ENCODE data around the gene YPEL1. TPM values are rescaled to one million over a fixed set of nuclear protein-coding genes. Genes with fewer than 3 reads are reported as not detected.

The YPEL1 gene
- total RNA-seq, 5 donors from 2014 or later (not counting 1 experiment from before 2014, with no cell fraction given) = 8.2 to 12.6 (median 9.9) TPM

DNA sequence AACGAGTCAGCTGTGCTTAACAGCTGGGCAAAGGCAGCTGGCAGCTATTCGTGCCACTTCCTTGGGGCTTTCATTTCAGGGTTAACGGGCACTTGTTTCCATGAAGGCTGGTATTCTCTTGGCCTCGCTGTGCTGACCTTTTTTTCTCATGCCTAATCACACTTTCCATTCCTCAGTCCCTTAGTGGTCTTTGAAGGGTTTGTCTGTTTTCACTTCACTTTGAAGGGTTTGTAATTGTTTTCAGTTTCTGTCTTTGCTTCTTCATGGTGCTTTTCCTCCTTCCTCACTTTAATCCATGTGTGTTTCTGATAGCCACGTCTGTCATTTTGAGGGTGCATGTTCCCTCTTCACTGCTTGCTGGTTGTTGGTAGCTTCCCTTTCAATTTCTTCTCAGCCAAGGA, 45.2 kb downstream of the YPEL1 start:
- no peaks in the 10 kb centered on the region for H3K9me3 ChIP-seq
- Mint-ChIP-seq H3K4me3 (no peak overlapping the region), H3K9me3 (no peaks in the 10 kb centered on the region), H3K4me1 (peaks cover 0 to 9% (median 8%) of the 10 kb centered on the region in 3 donors), H3K27me3 (no peaks in the 10 kb centered on the region), H3K27ac (peak overlapping the region; percentile 29 to 74), H3K36me3 (peaks cover 17% of the 10 kb centered on the region)
- ChIA-PET POLR2A (no interaction called here), CTCF (interaction anchor here in 1 of 2 donors (0.6 kb wide), 1 partner anchor 600 kb away, joined by 3 read pairs; no protein-coding TSS in a partner anchor)
- H3K27ac ChIP-seq (ENCODE audit: low read length) = no peak overlapping the region
- H3K4me3 ChIP-seq (ENCODE audit: control insufficient read depth in 1 of 2, extremely low read depth in 1 of 2, low read length in 1 of 2) = no peak overlapping the region
- WGBS (ENCODE audit: insufficient coverage) = 31% methylated on average over 3 of the region's 5 CpGs
- ATAC-seq (replicated peaks in 1 of 4) = no peak
- DNase-seq = no peak
- no peaks in the 10 kb centered on the region for H3K27me3 ChIP-seq (replicated peaks in 1 of 2; ENCODE audit: control insufficient read depth in 2 of 2, extremely low read depth in 1 of 2, insufficient read depth in 2 of 2, low read length in 1 of 2)
- peaks cover 16 to 56% of the 10 kb centered on the region in 2 donors for H3K36me3 ChIP-seq (ENCODE audit: control insufficient read depth in 2 of 2, extremely low read depth in 1 of 2, insufficient read depth in 1 of 2, low read length in 1 of 2)
- peaks cover 0 to 3% of the 10 kb centered on the region in 2 experiments for H3K4me1 ChIP-seq (ENCODE audit: control insufficient read depth in 1 of 2, extremely low read depth in 1 of 2, insufficient read depth in 2 of 2, low read length in 2 of 2)

DNA sequence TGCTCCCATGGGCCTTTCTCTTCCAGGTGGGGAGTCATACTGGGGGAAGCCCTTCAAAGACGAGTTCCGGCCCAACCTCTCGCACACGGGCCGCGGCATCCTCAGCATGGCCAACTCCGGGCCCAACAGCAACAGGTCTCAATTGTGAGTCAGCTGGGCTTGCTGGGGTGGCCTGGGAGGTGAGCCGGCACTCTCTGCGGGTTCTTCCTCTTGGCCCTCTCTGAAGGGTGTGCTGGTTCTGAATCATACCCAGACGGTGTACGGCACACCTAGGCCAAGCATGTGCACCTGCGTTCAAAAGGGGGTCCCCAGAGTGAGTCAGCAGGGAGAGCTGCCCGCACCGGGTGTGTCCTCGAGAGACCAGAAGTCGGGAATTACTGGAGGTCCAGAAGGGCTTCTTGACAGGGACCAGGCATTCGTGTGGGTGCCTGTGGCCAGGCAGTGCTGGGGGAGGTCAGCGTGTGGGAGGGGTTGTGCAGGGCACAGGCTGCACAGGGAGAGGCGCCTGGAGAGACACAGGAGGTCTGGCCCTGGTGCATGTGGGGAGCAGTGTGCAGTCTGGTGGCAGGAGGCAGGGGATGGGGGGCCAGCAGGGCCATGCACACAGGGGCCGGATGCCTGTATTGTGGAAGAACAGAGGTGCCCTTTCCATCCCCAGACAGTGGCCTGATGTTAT, 46.8 kb downstream of the YPEL1 start:
- H3K27ac Mint-ChIP-seq = peak overlapping the region in 1 of 2 donors; percentile 16
- ATAC-seq (replicated peaks in 1 of 4) = no peak
- no peak overlapping the region for H3K4me3 Mint-ChIP-seq
- ChIA-PET POLR2A (interaction anchor here in 1 of 2 donors (0.6 kb wide), 1 partner anchor 762 kb away, joined by 5 read pairs; no protein-coding TSS in a partner anchor), CTCF (no interaction called here)
- H3K4me1 Mint-ChIP-seq = peaks cover 0 to 9% (median 8%) of the 10 kb centered on the region in 3 donors
- Histone ChIP-seq H3K36me3 (ENCODE audit: control insufficient read depth in 2 of 2, extremely low read depth in 1 of 2, insufficient read depth in 1 of 2, low read length in 1 of 2) (peaks cover 6 to 57% of the 10 kb centered on the region in 2 donors), H3K4me1 (ENCODE audit: control insufficient read depth in 1 of 2, extremely low read depth in 1 of 2, insufficient read depth in 2 of 2, low read length in 2 of 2) (peaks cover 0 to 3% of the 10 kb centered on the region in 2 experiments), H3K27ac (ENCODE audit: low read length) (no peak overlapping the region), H3K27me3 (replicated peaks in 1 of 2; ENCODE audit: control insufficient read depth in 2 of 2, extremely low read depth in 1 of 2, insufficient read depth in 2 of 2, low read length in 1 of 2) (no peaks in the 10 kb centered on the region), H3K4me3 (ENCODE audit: control insufficient read depth in 1 of 2, extremely low read depth in 1 of 2, low read length in 1 of 2) (no peak overlapping the region), H3K9me3 (no peaks in the 10 kb centered on the region)
- DNase-seq = no peak
- H3K27me3 Mint-ChIP-seq = no peaks in the 10 kb centered on the region
- peaks cover 17% of the 10 kb centered on the region for H3K36me3 Mint-ChIP-seq
- WGBS (ENCODE audit: insufficient coverage) = 95% methylated on average over 16 of the region's 20 CpGs
- no peaks in the 10 kb centered on the region for H3K9me3 Mint-ChIP-seq

DNA sequence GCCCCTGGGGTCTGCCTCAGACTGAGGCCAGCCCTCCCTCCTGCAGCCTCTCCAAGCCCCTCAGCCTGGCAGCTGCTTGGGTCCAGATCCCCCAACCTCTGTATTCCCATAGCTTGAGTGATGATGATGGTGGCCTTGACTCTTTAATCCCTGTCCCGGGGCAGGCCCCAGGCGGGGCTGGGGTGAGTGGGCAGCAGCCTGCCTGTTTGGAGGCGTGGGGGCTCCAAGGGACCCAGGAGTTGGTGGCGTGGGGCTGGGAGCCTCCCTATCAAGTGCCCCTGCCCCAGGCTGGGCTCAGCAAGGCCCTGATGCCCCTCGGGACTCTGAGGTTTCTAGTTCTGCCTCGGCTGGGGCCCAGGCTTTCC, 47.3 kb downstream of the YPEL1 start:
- Histone ChIP-seq H3K9me3 (no peaks in the 10 kb centered on the region), H3K27ac (ENCODE audit: low read length) (no peak overlapping the region), H3K36me3 (ENCODE audit: control insufficient read depth in 2 of 2, extremely low read depth in 1 of 2, insufficient read depth in 1 of 2, low read length in 1 of 2) (peaks cover 9 to 55% of the 10 kb centered on the region in 2 donors), H3K4me3 (ENCODE audit: control insufficient read depth in 1 of 2, extremely low read depth in 1 of 2, low read length in 1 of 2) (no peak overlapping the region), H3K4me1 (ENCODE audit: control insufficient read depth in 1 of 2, extremely low read depth in 1 of 2, insufficient read depth in 2 of 2, low read length in 2 of 2) (peaks cover 0 to 3% of the 10 kb centered on the region in 2 experiments), H3K27me3 (replicated peaks in 1 of 2; ENCODE audit: control insufficient read depth in 2 of 2, extremely low read depth in 1 of 2, insufficient read depth in 2 of 2, low read length in 1 of 2) (no peaks in the 10 kb centered on the region)
- Mint-ChIP-seq H3K27me3 (no peaks in the 10 kb centered on the region), H3K36me3 (peaks cover 19% of the 10 kb centered on the region), H3K9me3 (no peaks in the 10 kb centered on the region), H3K27ac (no peak overlapping the region), H3K4me1 (peaks cover 0 to 9% (median 8%) of the 10 kb centered on the region in 3 donors), H3K4me3 (no peak overlapping the region)
- POLR2A ChIA-PET = interaction anchor here in 1 of 2 donors (0.6 kb wide), 1 partner anchor 761 kb away, joined by 5 read pairs; no protein-coding TSS in a partner anchor
- WGBS (ENCODE audit: insufficient coverage) = 100% methylated on average over 4 of the region's 6 CpGs
- CTCF ChIA-PET = no interaction called here
- no peak for ATAC-seq (replicated peaks in 1 of 4)
- no peak for DNase-seq

DNA sequence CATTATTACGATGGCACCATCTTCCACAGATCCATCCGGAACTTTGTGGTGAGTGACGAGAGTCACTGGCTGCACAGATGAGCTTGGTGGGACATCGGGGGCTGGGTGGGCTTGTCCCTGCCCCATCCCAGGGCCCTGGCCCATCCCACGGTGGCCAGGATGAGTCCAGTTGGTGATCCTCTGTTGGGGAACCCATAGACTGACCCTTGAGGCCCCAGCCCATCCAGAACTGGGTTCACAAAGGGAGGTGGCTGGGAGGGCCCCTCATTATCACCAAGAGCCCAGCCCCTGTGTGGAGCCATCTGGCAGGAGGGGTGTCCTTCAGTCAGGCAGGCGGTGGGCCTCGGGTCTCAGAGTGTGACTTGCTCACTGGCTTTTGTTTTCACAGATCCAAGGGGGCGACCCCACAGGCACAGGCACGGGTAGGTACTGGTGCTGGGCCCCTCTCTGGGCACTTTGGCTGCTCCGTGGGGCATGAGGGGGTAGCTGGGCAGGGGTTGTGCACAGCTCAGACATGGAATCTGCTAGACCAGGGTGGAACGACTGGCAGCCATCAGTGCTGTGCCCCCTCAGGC, 47.8 kb downstream of the YPEL1 start:
- H3K36me3 Mint-ChIP-seq = peaks cover 22% of the 10 kb centered on the region
- ChIA-PET POLR2A (no interaction called here), CTCF (no interaction called here)
- H3K36me3 ChIP-seq (ENCODE audit: control insufficient read depth in 2 of 2, extremely low read depth in 1 of 2, insufficient read depth in 1 of 2, low read length in 1 of 2) = peaks cover 12 to 59% of the 10 kb centered on the region in 2 donors
- ATAC-seq (replicated peaks in 1 of 4) = no peak
- H3K27me3 ChIP-seq (replicated peaks in 1 of 2; ENCODE audit: control insufficient read depth in 2 of 2, extremely low read depth in 1 of 2, insufficient read depth in 2 of 2, low read length in 1 of 2) = no peaks in the 10 kb centered on the region
- H3K4me3 ChIP-seq (ENCODE audit: control insufficient read depth in 1 of 2, extremely low read depth in 1 of 2, low read length in 1 of 2) = no peak overlapping the region
- H3K9me3 ChIP-seq = no peaks in the 10 kb centered on the region
- peaks cover 0 to 9% (median 8%) of the 10 kb centered on the region in 3 donors for H3K4me1 Mint-ChIP-seq
- H3K27me3 Mint-ChIP-seq = no peaks in the 10 kb centered on the region
- WGBS (ENCODE audit: insufficient coverage) = 98% methylated on average over 11 of the region's 11 CpGs
- no peak overlapping the region for H3K4me3 Mint-ChIP-seq
- DNase-seq = no peak
- peaks cover 0 to 3% of the 10 kb centered on the region in 2 experiments for H3K4me1 ChIP-seq (ENCODE audit: control insufficient read depth in 1 of 2, extremely low read depth in 1 of 2, insufficient read depth in 2 of 2, low read length in 2 of 2)
- no peaks in the 10 kb centered on the region for H3K9me3 Mint-ChIP-seq
- H3K27ac Mint-ChIP-seq = no peak overlapping the region
- no peak overlapping the region for H3K27ac ChIP-seq (ENCODE audit: low read length)

DNA sequence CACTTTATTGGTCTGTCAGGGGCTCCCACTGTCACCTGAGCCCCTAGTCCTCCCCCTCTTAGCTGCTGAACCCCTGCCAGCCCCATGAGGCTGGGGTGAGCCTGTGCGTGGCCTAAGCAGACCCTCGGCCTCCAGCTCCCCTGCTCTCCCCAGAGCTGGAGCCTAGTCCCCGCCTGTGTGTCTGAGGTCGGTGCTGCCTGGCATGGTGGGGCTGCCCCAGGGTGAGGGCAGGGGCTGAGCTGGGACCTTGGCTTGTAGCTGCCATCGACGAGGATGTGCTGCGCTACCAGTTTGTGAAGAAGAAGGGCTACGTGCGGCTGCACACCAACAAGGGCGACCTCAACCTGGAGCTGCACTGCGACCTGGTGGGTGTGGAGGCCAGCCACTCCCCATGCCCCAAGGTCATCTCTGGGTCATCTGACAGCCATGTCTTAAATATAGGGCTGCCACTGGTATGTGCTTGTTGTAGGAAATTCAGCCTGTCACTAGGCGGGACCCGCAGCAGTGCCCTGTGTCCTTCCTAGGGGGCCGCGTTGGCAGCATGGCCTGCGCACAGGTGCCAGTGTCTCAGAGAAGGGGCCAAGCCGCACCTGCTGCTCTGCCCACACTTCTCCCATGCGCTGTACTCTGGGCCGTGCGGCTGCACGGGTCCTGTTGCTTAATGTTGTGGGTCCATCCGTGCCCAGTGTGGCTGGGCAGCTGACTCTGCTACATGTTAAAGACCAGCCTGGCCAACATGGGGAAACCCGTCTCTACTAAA, 48.8 kb downstream of the YPEL1 start:
- Mint-ChIP-seq H3K27ac (no peak overlapping the region), H3K27me3 (no peaks in the 10 kb centered on the region), H3K9me3 (no peaks in the 10 kb centered on the region), H3K4me3 (no peak overlapping the region), H3K4me1 (peaks cover 0 to 9% (median 8%) of the 10 kb centered on the region in 3 donors), H3K36me3 (peaks cover 21% of the 10 kb centered on the region)
- Histone ChIP-seq H3K27ac (ENCODE audit: low read length) (no peak overlapping the region), H3K36me3 (ENCODE audit: control insufficient read depth in 2 of 2, extremely low read depth in 1 of 2, insufficient read depth in 1 of 2, low read length in 1 of 2) (peaks cover 17 to 67% of the 10 kb centered on the region in 2 donors), H3K4me1 (ENCODE audit: control insufficient read depth in 1 of 2, extremely low read depth in 1 of 2, insufficient read depth in 2 of 2, low read length in 2 of 2) (peaks cover 0 to 3% of the 10 kb centered on the region in 2 experiments), H3K27me3 (replicated peaks in 1 of 2; ENCODE audit: control insufficient read depth in 2 of 2, extremely low read depth in 1 of 2, insufficient read depth in 2 of 2, low read length in 1 of 2) (no peaks in the 10 kb centered on the region), H3K4me3 (ENCODE audit: control insufficient read depth in 1 of 2, extremely low read depth in 1 of 2, low read length in 1 of 2) (no peak overlapping the region), H3K9me3 (no peaks in the 10 kb centered on the region)
- POLR2A ChIA-PET = no interaction called here
- ATAC-seq (replicated peaks in 1 of 4) (no peak), DNase-seq (no peak)
- 96% methylated on average over 19 of the region's 23 CpGs for WGBS (ENCODE audit: insufficient coverage)
- CTCF ChIA-PET = no interaction called here

DNA sequence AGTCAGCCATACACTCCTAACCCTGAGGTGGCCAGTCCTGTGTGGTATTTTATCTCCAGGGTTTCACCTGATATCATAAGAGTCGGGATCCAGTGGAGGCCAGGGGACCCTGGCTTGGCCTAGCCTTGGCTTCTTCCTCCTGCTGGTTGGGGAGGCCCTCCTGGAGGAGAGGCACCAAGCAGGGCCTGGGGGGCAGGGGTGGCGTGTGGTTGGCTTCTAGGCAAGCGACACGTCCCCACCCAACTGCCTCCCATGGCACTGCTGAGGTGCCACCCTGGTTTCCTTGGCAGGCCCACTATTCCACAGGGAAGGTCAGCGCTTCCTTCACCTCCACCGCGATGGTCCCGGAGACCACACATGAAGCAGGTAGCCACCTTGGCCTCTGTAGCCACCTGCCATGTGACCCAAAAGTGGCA, 49.4 kb downstream of the YPEL1 start:
- Mint-ChIP-seq H3K9me3 (no peaks in the 10 kb centered on the region), H3K27me3 (no peaks in the 10 kb centered on the region), H3K4me3 (no peak overlapping the region), H3K36me3 (peaks cover 21% of the 10 kb centered on the region), H3K27ac (no peak overlapping the region), H3K4me1 (peaks cover 0 to 9% (median 8%) of the 10 kb centered on the region in 3 donors)
- H3K27ac ChIP-seq (ENCODE audit: low read length) = no peak overlapping the region
- 95% methylated on average over 8 of the region's 8 CpGs for WGBS (ENCODE audit: insufficient coverage)
- peaks cover 0 to 3% of the 10 kb centered on the region in 2 experiments for H3K4me1 ChIP-seq (ENCODE audit: control insufficient read depth in 1 of 2, extremely low read depth in 1 of 2, insufficient read depth in 2 of 2, low read length in 2 of 2)
- no peak for ATAC-seq (replicated peaks in 1 of 4)
- no peak overlapping the region for H3K4me3 ChIP-seq (ENCODE audit: control insufficient read depth in 1 of 2, extremely low read depth in 1 of 2, low read length in 1 of 2)
- CTCF ChIA-PET = no interaction called here
- POLR2A ChIA-PET = no interaction called here
- no peaks in the 10 kb centered on the region for H3K9me3 ChIP-seq
- H3K27me3 ChIP-seq (replicated peaks in 1 of 2; ENCODE audit: control insufficient read depth in 2 of 2, extremely low read depth in 1 of 2, insufficient read depth in 2 of 2, low read length in 1 of 2) = no peaks in the 10 kb centered on the region
- no peak for DNase-seq
- peaks cover 17 to 73% of the 10 kb centered on the region in 2 donors for H3K36me3 ChIP-seq (ENCODE audit: control insufficient read depth in 2 of 2, extremely low read depth in 1 of 2, insufficient read depth in 1 of 2, low read length in 1 of 2)

Data from T-cell (primary cell).